HG02884 (cell line): ENCODE data around the gene SULT1B1.
"Not testable (repeated sequence)": the region's sequence is repeated elsewhere in the genome, so short reads cannot be mapped to it uniquely, and the experiment has no call there.

Experiments
- ATAC-seq: cut with Tn5 transposase; IDR thresholded peaks from one replicate; pipeline ENCODE4 v1.9.1; 2021; ENCODE audit warnings: mild to moderate bottlenecking, moderate library complexity; ENCODE audit not compliant: unreplicated experiment

SULT1B1 gene

DNA sequence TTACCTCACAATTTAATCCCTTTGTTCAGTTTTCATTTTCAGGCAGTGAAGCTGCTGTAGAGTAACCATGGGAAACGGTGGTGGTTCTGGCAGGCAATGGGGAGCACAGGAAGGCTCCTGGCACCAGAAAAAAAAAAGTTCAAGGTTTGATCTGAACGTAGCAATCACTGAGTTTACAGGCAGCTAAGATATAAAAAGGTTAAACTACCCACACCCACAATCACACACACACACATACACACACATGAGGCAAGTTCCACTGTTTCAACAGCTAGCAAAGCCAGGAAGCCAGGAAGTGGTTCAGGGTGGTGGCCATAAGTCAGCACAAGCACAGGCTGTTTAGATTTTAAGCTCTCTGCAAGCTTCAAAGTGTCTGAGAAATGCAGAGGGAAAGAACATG, at the start of gene SULT1B1:
TSS of gene SULT1B1 (minus strand) at position 166 of the 400 bp plus-strand sequence. CDS start 5,403 bp downstream, outside the sequence.
- ATAC-seq, result no peak

DNA sequence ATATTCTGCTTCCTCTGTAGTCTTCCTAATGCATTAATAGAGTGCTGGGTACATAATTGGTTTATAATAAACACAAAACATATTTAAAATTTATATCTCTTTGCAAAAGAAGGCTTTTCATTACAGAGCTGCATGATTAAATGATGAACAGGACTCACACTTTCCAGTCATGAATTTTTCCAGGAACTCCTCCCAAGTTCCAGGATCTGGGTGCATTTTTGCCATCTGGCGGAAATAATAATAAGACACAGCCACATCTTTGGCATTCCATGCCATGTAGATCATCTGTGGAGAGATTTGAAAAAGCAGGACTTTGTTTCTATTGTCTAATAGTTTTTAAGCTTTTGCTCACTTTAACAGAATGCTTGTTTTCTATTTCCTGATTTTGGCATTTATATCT, 40.2 kb upstream of the SULT1B1 start:
- no peak for ATAC-seq

DNA sequence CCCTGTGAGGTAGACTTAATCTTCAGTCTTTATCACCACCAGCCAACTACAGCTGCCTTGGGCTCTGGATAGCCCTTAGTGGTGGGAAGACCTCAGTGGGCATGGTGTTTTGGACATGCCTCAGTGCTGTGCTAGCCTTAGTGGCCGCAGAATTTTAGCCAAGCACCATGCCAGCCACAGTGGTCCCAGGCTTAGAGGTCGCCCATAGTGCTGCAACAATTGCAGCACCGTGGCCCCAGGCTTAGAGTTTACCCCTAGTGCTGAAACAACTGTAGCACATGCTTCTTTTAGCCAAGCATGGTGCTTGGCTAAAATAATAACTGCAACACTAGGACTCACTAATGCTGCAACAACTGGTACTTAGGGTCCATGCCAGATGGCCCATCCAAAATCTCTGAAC, 38.9 kb upstream of the SULT1B1 start:
- no peak for ATAC-seq

DNA sequence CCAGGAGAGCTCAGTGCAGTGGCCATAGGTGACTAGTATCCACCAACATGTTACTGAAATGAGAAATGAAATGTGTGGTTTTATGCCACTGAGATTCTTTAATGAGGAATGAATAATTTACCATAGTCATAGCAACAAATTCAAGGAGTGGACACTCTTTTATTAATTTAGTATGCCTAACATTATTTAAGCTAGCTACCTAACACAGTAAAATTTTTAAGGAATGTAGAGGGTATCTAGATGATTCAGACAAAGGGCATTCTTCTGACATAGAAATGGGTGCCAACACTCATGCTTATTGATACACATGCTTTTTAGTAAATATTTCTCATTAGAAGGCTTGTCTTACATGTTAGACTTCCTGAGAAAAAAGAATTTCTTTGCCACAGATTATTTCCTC, 33.3 kb upstream of the SULT1B1 start:
- no peak for ATAC-seq

DNA sequence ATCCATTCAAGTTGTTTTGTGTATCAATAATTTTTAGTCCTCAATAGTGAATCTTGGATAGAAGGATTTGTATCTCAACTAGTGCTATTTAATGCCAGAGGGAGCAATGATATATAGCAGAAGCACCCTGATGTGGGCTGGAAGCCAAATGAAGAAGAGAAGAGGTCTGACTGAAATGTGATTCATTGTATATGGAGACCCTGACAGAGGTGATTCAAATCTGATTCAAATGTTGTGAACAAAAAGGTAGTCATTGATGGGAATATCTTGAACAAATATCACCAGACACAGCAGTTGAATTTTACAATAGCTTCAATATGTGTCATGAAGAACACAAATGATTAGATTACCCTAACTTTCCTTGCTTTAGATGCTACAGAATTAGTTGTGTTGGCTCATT, 27.5 kb upstream of the SULT1B1 start:
- ATAC-seq, result no peak

DNA sequence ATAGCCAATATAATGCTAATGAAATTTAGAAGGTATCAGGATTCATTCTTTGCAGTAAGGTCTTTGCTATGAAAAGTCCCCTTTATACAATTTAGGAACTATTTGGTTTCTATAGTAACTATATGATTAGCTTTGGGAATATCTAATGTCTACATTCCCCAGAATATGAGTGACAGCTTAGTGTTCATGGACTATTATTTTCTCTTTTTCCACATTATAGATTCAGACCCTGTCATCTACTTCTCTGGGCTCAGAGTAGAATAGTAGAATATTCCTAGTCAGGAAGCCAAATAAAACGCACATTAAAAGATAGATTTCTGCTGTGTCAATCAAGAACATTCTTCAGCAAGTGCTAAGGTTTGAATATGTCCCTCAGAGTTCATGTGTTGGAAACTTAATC, 26.1 kb upstream of the SULT1B1 start:
- ATAC-seq, result no peak

DNA sequence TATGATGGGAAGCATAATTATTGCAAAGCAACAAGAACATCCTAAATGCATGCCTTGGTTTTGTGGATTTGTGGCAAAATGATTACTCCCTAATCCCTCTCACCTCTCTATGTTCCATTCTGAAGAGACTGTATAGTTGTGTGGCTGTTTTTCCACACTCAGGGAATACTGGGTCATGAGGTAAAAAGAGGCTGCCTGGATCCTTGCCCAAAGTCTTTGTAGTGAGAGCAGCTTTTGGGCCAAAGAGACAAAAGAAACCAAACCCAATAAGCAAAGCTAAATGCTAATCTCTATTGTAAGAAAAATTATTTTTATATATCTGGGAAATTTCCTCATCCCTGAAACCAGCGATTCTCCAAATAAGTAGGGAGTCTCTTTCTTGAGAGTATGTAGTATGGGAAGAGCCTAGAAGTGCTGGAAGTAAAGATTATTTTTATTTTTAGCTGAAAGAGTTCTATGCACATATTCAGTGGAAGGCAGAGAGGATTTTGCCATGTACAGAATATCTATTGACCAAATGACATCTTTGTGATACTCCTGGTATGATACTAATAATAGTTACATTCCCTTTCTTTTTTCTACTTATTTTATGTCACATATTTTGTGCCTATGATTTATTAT, 24.9 kb upstream of the SULT1B1 start:
- no peak for ATAC-seq

DNA sequence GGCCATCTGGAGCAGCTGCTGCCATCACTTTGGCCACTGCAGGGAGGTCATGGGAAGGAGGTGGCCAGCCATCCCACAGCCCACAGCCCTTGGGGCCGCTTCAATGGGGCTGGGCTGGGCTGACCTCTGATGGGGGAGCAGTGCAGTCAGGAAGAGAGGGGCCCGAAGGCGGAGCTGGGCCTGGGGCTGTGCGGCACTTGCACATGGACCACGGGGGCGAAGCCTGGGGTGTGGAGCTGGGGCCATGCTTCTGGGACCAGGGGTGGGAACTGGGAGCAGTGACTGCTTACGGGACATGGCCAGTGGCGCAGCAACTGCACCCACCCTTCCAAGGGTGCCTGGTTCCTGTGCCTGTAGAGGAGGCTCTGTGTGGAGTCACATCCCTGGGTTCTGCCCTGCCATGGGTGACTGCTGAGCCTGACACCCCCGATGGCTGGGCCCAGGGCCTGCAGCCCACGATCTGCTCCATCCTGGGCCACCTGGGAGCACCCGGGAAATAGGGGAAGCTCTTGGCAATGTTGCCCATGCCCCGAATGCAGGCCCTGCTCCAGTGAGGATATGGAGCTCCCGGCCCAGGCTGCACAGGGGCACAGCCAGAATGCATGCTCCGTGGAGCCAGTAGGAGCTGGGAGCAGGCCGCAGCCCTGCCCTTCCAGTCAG, 22.4 kb upstream of the SULT1B1 start:
- no peak for ATAC-seq

DNA sequence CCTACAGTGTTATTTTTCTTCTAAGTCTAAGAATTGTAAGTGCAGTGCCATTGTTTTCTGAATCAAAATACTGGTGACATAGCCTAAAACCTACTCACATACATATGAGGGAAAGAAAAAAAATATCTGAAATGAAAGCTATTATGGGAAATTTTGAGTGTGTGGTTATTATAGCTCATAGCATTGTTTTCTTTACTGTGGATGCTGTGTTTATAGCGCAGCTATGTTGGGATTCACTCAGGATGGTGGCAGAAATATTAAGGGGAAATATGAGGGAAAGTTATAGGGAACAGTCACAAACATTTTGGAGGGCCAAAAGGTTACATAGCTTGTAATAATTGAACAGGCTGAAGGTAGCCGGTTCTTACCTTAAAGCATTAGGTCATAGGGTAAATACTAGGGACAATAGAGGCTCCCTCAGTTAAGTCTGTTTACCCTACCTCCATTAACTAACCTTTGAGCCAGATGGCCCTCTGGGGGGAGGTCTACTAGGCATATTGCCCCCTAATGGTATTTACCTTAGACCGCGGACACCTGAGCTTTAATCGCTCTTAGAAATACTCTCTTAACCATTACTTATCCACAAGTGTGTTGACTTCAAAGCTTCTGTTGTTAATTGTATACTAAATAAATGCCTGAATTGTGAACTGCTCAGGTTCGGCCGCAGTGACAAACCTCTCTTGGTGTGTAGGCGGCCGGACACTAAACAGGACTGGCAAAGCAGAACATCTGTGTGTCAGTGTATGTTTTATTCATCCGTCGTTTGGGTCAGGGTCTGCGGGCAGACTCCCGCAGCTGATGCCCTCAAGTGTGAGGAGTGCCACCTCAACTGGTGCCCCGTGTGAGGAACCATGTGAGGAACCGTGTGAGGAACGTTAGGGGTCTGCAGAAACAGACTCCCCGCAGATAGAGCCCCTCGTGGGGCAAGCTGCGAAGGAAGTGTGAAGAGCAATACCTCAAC, 21.3 kb upstream of the SULT1B1 start:
- no peak for ATAC-seq

DNA sequence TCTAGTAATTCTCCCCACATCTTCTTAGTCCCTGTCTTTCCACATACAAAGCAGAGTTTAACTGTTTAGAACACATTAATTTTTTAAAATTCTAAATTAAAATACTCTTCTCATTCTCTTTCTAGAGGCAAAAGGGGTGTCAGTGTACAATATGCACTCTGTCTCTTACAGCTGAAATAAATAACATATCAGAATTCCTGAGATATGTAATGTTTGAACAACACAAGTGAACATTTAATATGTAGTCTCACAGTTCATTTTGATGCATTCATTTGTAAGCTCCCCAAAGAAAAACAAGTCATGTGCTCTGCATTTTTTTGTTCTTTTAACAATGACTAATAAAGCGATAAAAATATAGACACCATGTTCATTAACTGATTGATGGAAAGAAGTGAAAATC, 19.7 kb upstream of the SULT1B1 start:
- no peak for ATAC-seq

DNA sequence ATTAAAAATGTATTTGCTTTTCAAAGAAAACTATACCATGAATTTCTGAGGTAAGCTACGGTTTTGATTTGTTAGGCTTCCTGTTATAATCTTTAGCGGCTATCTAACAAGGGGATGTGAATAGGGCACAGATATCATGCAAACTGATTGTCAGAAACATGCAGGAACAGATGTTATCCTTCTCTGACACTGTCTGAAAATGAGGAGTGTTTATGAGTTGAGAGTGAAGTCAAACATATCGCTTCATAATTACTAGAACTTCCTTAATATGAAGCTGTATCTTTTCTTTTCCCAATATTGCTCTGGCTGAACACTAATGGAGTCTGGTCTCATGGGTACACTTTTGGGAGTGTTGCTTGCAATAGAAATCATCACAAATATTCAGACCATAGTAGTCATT, 16.3 kb upstream of the SULT1B1 start:
- no peak for ATAC-seq

DNA sequence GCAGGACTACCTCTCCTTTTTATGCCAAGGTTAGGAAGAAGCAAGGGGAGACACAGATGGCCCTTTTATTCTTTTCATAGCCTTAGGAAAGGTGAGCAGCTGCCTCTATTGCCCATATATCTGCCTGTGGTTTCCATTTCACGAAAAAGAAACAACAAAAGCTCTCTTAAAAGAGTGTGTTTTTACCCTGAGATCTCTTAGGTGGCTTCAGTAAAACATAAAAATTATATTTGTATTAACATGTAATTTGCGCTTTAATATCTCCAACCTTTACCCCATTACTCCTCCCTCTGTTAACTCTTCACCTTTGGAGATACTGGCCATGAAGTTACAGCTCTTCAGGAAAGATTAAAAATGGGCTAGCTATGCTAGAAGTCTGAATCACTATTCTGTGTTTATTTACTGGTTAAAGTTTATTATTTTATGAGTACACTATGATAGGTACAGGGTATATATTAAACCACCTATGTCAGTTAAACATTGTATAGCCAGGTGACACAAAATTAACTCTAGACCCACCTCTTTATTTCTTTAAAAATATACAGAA, 15.0 kb upstream of the SULT1B1 start:
- ATAC-seq, result no peak

DNA sequence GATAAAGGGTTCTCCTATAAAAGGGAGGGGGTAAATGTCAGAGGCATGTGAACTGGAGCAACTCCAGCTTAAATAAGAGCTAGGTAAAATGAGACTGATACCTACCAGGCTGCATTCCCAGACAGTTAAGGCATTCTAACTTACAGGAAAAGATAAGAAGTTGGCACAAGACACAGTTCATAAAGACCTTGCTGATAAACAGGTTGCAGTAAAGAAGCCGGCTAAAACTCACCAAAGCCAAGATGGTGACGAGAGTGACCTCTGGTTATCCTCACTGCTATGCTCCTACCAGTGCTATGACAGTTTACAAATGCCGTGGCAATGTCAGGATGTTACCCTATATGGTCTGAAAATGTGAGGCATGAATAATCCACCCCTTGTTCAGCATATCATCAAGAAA, 13.1 kb upstream of the SULT1B1 start:
- no peak for ATAC-seq

DNA sequence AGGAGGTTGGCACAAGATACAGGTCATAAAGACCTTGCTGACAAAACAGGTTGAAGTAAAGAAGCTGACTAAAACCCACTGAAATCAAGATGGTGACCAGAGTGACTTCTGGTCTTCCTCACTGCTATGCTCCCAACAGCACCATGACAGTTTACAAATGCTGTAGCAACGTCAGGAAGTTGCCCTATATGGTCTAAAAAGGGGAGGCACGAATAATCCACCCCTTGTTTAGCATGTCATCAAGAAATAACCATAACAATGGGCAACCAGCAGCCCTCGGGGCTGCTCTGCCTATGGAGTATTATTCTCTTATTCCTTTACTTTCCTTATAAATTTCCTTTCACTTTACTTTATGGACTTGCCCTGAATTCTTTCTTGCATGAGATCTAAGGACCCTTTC, 8.1 kb upstream of the SULT1B1 start:
- ATAC-seq, result not testable (repeated sequence)

DNA sequence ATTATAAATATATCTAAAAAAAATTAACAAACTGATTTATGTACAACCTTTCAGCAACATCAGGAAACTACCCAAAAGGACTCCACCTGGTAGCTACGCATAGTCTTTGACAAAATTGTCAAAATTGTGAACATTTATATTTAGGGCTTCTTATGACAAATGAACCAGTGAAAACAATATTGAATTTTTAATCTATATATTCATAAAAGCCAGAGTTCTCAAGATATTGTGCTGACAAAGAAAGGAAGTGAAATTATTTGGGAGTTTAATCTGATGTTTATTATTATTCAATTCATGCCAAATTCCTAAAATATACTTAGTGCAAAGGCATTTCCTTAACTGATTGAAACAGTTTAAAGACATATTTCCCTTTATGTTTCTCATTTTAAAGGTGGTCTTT, 5.3 kb upstream of the SULT1B1 start:
- no peak for ATAC-seq

DNA sequence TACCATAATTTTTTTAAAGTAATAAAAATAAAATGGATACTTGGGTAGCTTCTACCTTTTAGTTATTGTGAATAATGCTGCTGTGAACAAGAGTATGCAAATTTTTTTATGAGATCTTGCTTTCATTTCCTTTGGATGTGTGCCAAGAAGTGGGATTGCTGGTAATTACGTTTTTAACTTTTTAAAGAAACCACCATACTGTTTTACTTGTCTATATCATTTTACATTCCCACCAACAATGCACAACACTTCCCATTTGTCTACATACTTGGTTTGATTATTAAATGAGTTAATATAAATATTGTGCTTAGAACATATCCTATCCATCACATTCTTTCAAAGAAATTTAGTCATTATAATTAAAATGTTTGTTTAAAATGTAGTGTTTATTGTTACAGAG, 3.9 kb upstream of the SULT1B1 start:
- no peak for ATAC-seq

DNA sequence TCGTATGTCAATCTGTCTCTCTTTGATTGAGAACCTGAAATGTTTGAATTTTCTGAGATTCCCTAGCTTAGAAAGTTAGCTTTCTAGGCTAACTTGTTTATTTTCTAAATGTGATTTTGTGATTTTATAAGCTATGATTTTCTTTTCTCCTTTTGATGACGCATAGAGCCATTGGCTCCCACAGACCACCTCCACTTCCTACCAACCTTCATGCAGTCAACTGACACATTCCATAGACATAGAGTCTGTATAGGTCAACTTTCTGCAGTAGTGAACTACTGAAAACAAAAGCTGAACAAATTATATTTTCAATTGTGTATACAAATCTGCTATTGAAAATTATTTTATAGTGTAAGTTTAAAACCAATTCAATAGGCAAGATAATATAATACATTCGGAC, 2.8 kb upstream of the SULT1B1 start:
- no peak for ATAC-seq

DNA sequence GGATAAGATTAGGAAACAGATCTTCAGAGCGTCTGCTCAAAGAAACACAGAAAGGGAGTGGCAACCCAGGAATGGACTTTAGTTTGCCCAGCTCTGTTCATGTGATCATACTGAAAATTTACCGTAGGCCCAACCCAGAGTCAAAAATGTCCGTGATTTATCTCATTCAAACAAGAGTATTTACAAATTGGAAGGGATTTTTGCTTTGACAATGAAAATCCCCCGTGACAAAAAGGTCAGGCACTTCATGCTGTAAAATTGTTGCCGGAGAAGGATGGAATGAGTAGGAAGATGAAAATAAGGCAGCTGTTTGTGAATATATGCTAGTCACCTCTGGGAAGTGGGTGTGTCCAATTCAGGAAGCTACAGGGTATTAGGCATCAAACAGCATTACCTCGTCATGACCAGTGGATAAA, 1.2 kb downstream of the SULT1B1 start:
- no peak for ATAC-seq

DNA sequence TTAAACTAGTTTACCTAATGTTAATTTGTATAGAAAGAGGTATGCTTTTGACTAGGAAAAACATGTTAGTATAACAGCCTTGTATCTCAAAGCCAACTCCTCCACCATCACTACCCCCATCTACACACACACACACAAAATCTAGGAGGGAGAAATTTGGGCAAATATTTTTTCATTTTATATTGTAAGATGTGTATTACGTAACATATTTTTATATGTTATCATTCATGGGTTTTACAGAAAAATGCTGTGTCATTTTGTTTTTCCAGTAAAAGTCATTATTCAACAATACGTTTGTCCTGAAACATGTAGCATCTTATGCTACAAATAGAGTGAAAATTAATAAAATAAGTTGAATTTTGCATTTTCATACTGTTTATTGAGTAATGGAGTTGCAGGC, 3.0 kb downstream of the SULT1B1 start:
- ATAC-seq, result no peak

DNA sequence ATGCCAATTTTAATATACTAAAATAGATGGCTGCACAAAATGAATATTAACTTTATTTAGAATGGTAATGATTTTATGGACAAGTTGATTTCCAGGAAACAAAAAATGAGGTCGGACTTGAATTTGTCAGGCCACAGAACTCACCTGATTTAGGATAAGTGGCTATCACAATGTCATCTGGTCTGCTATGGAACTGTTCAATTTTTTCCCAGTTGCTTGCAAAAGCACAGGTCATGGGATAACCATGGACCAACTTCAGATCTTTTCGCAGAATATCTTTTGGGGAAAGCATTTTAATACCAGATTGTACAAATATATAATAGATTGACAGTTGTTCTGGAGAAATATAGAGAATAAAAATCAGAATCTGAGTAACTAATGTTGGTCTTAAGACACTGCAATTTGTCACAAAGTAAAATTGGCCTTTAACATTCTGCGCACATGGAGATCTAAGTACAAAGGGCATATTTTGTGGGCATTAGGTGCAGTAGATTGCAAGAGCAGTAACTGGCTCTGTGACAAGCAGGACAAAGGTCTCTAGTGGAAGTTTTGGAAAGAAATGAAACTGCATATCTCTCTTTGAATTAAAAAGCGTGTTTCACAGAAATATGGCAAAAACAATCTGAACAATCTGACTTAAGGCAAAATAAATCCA, 5.4 kb downstream of the SULT1B1 start:
- no peak for ATAC-seq

DNA sequence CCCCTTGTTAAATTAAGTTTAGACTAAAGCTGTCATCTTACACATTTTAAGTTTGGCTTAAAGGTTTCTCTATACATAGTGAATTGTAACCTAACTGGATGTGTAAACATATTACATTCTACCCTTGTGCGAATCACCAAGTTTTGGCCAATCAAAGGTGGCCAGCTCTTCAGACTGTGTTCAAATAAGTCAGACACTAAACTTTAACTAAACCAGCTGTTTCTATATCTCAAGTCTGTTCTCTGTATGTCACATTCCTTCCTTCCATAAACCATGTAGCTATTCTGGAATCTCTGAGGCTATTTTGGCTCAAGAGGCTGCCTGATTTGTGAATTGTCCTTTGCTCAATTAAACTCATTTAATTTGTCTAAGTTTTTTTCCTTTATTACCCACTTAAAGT, 6.7 kb downstream of the SULT1B1 start:
- no peak for ATAC-seq
